Stomach (tissue), 4 donors: Measurements from ENCODE around the gene LGALS3BP.

Source experiments
- POLR2A ChIP-seq, 4 donors: fragments of 450-650 bp; IDR thresholded peaks; one replicate each; pipeline ENCODE4 v1.6.1; 2016; ENCODE audit warnings: antibody characterized with exemption in 4 of 4, control low read depth in 2 of 4, mild to moderate bottlenecking in 1 of 4, moderate library complexity in 1 of 4
- POLR2AphosphoS5 ChIP-seq, 3 donors: sonication (generic); formaldehyde crosslinking; IDR thresholded peaks; one replicate each; pipeline ENCODE4 v1.6.1; 2016; ENCODE audit warnings: antibody characterized with exemption in 3 of 3
- TF ChIP-seq, protein P1 (sequence below), 7 experiments: fragments of 450-650 bp in 4 of 7; fragments of 200-600 bp in 3 of 7; sonication (generic) in 3 of 7; IDR thresholded peaks; one replicate each; pipeline ENCODE4 v1.5.1; 2016 to 2019; ENCODE audit warnings: antibody characterized with exemption in 7 of 7, control low read depth in 2 of 7, mild to moderate bottlenecking in 1 of 7

DNA sequence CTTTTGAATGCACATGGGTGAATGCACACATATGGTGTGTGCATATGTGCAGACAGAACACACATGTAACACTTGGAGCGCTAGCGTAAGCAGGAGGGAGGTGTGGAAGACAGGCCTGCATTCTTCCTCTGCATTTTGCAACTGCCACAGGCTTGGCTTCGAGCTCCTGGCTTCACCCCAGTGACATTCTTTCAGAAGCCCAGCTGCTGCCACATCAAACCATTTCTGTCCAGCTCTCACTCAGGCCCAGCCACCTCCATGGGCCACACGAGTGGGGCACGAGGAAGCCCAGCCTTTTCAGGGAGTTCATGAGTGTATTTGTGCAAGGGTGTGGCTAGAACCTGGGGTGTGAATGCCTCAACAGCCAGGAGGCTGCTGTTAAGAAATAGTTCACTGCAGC lies 18.8 kb downstream of the LGALS3BP start:
- TF ChIP-seq POLR2AphosphoS5 (IDR thresholded peaks at IDR 0.05) (peak in 1 of 3 donors; percentile 20), POLR2A (IDR thresholded peaks at IDR 0.05) (no peak)
- TF ChIP-seq, protein P1, sequence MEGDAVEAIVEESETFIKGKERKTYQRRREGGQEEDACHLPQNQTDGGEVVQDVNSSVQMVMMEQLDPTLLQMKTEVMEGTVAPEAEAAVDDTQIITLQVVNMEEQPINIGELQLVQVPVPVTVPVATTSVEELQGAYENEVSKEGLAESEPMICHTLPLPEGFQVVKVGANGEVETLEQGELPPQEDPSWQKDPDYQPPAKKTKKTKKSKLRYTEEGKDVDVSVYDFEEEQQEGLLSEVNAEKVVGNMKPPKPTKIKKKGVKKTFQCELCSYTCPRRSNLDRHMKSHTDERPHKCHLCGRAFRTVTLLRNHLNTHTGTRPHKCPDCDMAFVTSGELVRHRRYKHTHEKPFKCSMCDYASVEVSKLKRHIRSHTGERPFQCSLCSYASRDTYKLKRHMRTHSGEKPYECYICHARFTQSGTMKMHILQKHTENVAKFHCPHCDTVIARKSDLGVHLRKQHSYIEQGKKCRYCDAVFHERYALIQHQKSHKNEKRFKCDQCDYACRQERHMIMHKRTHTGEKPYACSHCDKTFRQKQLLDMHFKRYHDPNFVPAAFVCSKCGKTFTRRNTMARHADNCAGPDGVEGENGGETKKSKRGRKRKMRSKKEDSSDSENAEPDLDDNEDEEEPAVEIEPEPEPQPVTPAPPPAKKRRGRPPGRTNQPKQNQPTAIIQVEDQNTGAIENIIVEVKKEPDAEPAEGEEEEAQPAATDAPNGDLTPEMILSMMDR (IDR thresholded peaks at IDR 0.05): no peak
